HepG2 (cell line): Measurements from ENCODE around the gene RNGTT. TPM values are rescaled to one million over a fixed set of nuclear protein-coding genes. Genes with fewer than 3 reads are reported as not detected.

Experiments
- ADNP ChIP-seq: sonication (generic); formaldehyde crosslinking; IDR thresholded peaks from 2 replicates; pipeline ENCODE4 v1.4.0; 2020; ENCODE audit warnings: missing genetic modification reagents
- AGO1 ChIP-seq: fragments of 200-400 bp; formaldehyde crosslinking; IDR thresholded peaks from 2 replicates; pipeline ENCODE4 v1.6.1; 2017; ENCODE audit warnings: mild to moderate bottlenecking, low read depth, low read length, moderate library complexity; ENCODE audit not compliant: poor library complexity, severe bottlenecking
- ASH2L ChIP-seq: fragments of 300-600, 200-600 bp; sonication (generic); IDR thresholded peaks from 2 replicates; pipeline ENCODE4 v1.7.0; 2017; ENCODE audit warnings: low read depth, mild to moderate bottlenecking, moderate library complexity, mixed read lengths, low read length; ENCODE audit not compliant: insufficient read length
- CBX1 ChIP-seq: IDR thresholded peaks from one replicate; pipeline ENCODE4 v1.6.1; 2016; ENCODE audit warnings: antibody characterized with exemption, low read depth
- CHD4 ChIP-seq: fragments of 200-600 bp; sonication (generic); IDR thresholded peaks from 2 replicates; pipeline ENCODE4 v1.7.0; 2017; ENCODE audit warnings: mild to moderate bottlenecking, low read length, borderline replicate concordance
- GLI4 ChIP-seq: sonication (generic); formaldehyde crosslinking; IDR thresholded peaks from 2 replicates; pipeline ENCODE4 v1.5.1; 2020; ENCODE audit warnings: missing genetic modification reagents, mild to moderate bottlenecking, moderate library complexity, borderline replicate concordance
- HHEX ChIP-seq: IDR thresholded peaks from 2 replicates; pipeline ENCODE4 v1.6.1; 2016; ENCODE audit warnings: control low read depth
- HNRNPL ChIP-seq: fragments of 200-400 bp; formaldehyde crosslinking; IDR thresholded peaks from 2 replicates; pipeline ENCODE4 v1.6.1; 2017; ENCODE audit warnings: mild to moderate bottlenecking, low read depth, low read length
- KLF16 ChIP-seq, 2 experiments: sonication (generic) in 1 of 2; formaldehyde crosslinking in 1 of 2; IDR thresholded peaks; 2 replicates each; pipeline versions ENCODE4 v1.6.1 to v1.8.0; 2016 to 2023; ENCODE audit warnings: missing genetic modification reagents in 2 of 2, missing compliant biosample characterization in 1 of 2
- KMT2B ChIP-seq: IDR thresholded peaks from 2 replicates; pipeline ENCODE4 v1.6.1; 2016; ENCODE audit warnings: missing genetic modification reagents, missing compliant biosample characterization
- SYNCRIP ChIP-seq: fragments of 200-400 bp; formaldehyde crosslinking; IDR thresholded peaks from 2 replicates; pipeline ENCODE4 v1.6.1; 2018; ENCODE audit warnings: mild to moderate bottlenecking, low read depth, low read length; ENCODE audit not compliant: insufficient read depth
- ZFP1 ChIP-seq: IDR thresholded peaks from 2 replicates; pipeline ENCODE4 v1.6.1; 2016
- ZFY ChIP-seq: sonication (generic); formaldehyde crosslinking; IDR thresholded peaks from 2 replicates; pipeline ENCODE4 v1.4.0; 2020; ENCODE audit warnings: missing genetic modification reagents
- ZNF253 ChIP-seq: sonication (generic); formaldehyde crosslinking; IDR thresholded peaks from 2 replicates; pipeline ENCODE4 v1.8.0; 2022; ENCODE audit warnings: mild to moderate bottlenecking, missing genetic modification reagents, borderline replicate concordance
- ZNF367 ChIP-seq: sonication (generic); formaldehyde crosslinking; IDR thresholded peaks from 2 replicates; pipeline ENCODE4 v1.4.0; 2020; ENCODE audit warnings: missing genetic modification reagents, borderline replicate concordance
- ZNF605 ChIP-seq: sonication (generic); formaldehyde crosslinking; IDR thresholded peaks from 2 replicates; pipeline ENCODE4 v1.8.0; 2022; ENCODE audit warnings: mild to moderate bottlenecking, missing genetic modification reagents
- ZNF678 ChIP-seq: sonication (generic); formaldehyde crosslinking; IDR thresholded peaks from 2 replicates; pipeline ENCODE4 v1.4.0; 2020; ENCODE audit warnings: mild to moderate bottlenecking, missing genetic modification reagents
- ZNF891 ChIP-seq: sonication (generic); formaldehyde crosslinking; IDR thresholded peaks from 2 replicates; pipeline ENCODE4 v1.5.0; 2020; ENCODE audit warnings: mild to moderate bottlenecking, missing genetic modification reagents
- ZSCAN20 ChIP-seq: sonication (generic); formaldehyde crosslinking; IDR thresholded peaks from 2 replicates; pipeline ENCODE4 v1.4.0; 2020; ENCODE audit warnings: missing genetic modification reagents, mild to moderate bottlenecking, borderline replicate concordance
- polyA plus RNA-seq, 8 experiments: library from polyadenylated mRNA; depleted of rRNA in 3 of 8; stranded (reverse) in 7 of 8; unstranded in 1 of 8; fragments of >200 nt; fragmentation: Illumina TruSeq in 4 of 8; extraction: Trizol in 4 of 8; gene quantifications; 2 replicates each; pipeline versions ENCODE4 v1.2.1 to v1.2.3, GENCODE V29; 2011 to 2016; ENCODE audit warnings: low read depth in 4 of 8, missing spikeins in 1 of 8, mixed read lengths in 1 of 8; ENCODE audit not compliant: insufficient read depth in 1 of 8
- total RNA-seq, 5 experiments: library from RNA; depleted of rRNA; stranded (reverse); fragments of >200 nt; fragmentation: Illumina TruSeq; extraction: Trizol; gene quantifications; 2 replicates each; pipeline ENCODE4 v1.2.3, GENCODE V29; 2016; ENCODE audit warnings: low read depth in 1 of 5
- TF ChIP-seq, protein P1 (sequence below): sonication (generic); formaldehyde crosslinking; conservative IDR thresholded peaks from 2 replicates; pipeline ENCODE4 v1.4.0; 2020; ENCODE audit warnings: missing genetic modification reagents
- TF ChIP-seq, protein P2 (sequence below): IDR thresholded peaks from 2 replicates; pipeline ENCODE4 v1.6.1; 2016
- TF ChIP-seq, protein P3 (sequence below): sonication (generic); formaldehyde crosslinking; IDR thresholded peaks from 2 replicates; pipeline ENCODE4 v1.4.0; 2020; ENCODE audit warnings: missing genetic modification reagents
- TF ChIP-seq, protein P4 (sequence below): sonication (generic); formaldehyde crosslinking; IDR thresholded peaks from 2 replicates; pipeline ENCODE4 v1.8.0; 2022; ENCODE audit warnings: missing genetic modification reagents, mild to moderate bottlenecking, borderline replicate concordance
- TF ChIP-seq, protein P5 (sequence below): sonication (generic); formaldehyde crosslinking; IDR thresholded peaks from 2 replicates; pipeline ENCODE4 v1.4.0; 2020; ENCODE audit warnings: missing genetic modification reagents

RNGTT gene
- total and polyA plus RNA-seq, 2 of the 13 experiments (the other 11 are each of a cell fraction or from before 2014, with no cell fraction given), result 6.0 to 22.6 TPM

DNA sequence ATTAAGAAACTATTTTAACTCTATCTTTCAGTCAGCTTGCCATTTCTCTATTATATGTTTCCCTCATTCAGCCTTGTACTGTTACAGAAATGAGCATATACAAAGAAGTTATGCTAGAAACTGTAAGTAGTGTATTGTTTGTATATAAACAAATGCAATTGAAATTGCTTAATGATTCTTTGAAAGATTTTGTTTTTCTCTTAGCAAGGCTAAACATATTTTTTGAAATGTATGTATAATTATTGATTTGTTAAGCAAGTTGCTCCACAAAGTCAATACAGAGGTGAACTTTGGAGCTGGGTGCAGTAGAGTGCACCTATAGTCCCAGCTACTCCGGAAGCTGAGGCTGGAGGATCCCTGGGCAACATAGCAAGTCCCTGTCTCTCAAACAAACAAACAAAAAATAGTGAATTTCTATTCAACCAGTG is 253.6 kb downstream of the RNGTT start (continued):
- TF ChIP-seq CHD4 (0 out of 2 replicates have a peak, but pooled peaks have one; percentile 78), ZFY (CRISPR knock-in tag) (no peak), AGO1 (no peak), KLF16 (CRISPR knock-in tag; IDR thresholded peaks at IDR 0.05) (peak in 1 of 2 experiments; percentile 63; a peak in 1 of 4 replicates), HHEX (CRISPR knock-in tag) (no peak), ZNF891 (no peak), ZNF678 (CRISPR knock-in tag) (no peak), ZSCAN20 (CRISPR knock-in tag) (no peak), CBX1 (no peak), HNRNPL (no peak), ZNF253 (CRISPR knock-in tag) (no peak), ZNF605 (CRISPR knock-in tag) (no peak), GLI4 (no peak), KMT2B (CRISPR knock-in tag) (no peak), SYNCRIP (no peak), ADNP (CRISPR knock-in tag) (no peak), ZFP1 (peak; percentile 83), ZNF367 (CRISPR knock-in tag) (no peak), ASH2L (peak; percentile 93)
- TF ChIP-seq, protein P1, sequence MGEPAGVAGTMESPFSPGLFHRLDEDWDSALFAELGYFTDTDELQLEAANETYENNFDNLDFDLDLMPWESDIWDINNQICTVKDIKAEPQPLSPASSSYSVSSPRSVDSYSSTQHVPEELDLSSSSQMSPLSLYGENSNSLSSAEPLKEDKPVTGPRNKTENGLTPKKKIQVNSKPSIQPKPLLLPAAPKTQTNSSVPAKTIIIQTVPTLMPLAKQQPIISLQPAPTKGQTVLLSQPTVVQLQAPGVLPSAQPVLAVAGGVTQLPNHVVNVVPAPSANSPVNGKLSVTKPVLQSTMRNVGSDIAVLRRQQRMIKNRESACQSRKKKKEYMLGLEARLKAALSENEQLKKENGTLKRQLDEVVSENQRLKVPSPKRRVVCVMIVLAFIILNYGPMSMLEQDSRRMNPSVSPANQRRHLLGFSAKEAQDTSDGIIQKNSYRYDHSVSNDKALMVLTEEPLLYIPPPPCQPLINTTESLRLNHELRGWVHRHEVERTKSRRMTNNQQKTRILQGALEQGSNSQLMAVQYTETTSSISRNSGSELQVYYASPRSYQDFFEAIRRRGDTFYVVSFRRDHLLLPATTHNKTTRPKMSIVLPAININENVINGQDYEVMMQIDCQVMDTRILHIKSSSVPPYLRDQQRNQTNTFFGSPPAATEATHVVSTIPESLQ (CRISPR knock-in tag), result no peak
- TF ChIP-seq, protein P2, sequence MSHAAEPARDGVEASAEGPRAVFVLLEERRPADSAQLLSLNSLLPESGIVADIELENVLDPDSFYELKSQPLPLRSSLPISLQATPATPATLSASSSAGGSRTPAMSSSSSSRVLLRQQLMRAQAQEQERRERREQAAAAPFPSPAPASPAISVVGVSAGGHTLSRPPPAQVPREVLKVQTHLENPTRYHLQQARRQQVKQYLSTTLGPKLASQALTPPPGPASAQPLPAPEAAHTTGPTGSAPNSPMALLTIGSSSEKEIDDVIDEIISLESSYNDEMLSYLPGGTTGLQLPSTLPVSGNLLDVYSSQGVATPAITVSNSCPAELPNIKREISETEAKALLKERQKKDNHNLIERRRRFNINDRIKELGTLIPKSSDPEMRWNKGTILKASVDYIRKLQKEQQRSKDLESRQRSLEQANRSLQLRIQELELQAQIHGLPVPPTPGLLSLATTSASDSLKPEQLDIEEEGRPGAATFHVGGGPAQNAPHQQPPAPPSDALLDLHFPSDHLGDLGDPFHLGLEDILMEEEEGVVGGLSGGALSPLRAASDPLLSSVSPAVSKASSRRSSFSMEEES (CRISPR knock-in tag), result no peak
- TF ChIP-seq, protein P3, sequence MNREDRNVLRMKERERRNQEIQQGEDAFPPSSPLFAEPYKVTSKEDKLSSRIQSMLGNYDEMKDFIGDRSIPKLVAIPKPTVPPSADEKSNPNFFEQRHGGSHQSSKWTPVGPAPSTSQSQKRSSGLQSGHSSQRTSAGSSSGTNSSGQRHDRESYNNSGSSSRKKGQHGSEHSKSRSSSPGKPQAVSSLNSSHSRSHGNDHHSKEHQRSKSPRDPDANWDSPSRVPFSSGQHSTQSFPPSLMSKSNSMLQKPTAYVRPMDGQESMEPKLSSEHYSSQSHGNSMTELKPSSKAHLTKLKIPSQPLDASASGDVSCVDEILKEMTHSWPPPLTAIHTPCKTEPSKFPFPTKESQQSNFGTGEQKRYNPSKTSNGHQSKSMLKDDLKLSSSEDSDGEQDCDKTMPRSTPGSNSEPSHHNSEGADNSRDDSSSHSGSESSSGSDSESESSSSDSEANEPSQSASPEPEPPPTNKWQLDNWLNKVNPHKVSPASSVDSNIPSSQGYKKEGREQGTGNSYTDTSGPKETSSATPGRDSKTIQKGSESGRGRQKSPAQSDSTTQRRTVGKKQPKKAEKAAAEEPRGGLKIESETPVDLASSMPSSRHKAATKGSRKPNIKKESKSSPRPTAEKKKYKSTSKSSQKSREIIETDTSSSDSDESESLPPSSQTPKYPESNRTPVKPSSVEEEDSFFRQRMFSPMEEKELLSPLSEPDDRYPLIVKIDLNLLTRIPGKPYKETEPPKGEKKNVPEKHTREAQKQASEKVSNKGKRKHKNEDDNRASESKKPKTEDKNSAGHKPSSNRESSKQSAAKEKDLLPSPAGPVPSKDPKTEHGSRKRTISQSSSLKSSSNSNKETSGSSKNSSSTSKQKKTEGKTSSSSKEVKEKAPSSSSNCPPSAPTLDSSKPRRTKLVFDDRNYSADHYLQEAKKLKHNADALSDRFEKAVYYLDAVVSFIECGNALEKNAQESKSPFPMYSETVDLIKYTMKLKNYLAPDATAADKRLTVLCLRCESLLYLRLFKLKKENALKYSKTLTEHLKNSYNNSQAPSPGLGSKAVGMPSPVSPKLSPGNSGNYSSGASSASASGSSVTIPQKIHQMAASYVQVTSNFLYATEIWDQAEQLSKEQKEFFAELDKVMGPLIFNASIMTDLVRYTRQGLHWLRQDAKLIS, result no peak
- TF ChIP-seq, protein P4, sequence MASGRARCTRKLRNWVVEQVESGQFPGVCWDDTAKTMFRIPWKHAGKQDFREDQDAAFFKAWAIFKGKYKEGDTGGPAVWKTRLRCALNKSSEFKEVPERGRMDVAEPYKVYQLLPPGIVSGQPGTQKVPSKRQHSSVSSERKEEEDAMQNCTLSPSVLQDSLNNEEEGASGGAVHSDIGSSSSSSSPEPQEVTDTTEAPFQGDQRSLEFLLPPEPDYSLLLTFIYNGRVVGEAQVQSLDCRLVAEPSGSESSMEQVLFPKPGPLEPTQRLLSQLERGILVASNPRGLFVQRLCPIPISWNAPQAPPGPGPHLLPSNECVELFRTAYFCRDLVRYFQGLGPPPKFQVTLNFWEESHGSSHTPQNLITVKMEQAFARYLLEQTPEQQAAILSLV (CRISPR knock-in tag), result no peak
- TF ChIP-seq, protein P5, sequence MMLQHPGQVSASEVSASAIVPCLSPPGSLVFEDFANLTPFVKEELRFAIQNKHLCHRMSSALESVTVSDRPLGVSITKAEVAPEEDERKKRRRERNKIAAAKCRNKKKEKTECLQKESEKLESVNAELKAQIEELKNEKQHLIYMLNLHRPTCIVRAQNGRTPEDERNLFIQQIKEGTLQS (CRISPR knock-in tag), result no peak
